AG04450 (cell line): ENCODE results near the gene PSMC3IP. TPM values are rescaled to one million over a fixed set of nuclear protein-coding genes. Genes with fewer than 3 reads are reported as not detected.

ENCODE experiments used
- CTCF ChIA-PET: fragments of 300-600, 350-600 bp; formaldehyde crosslinking; extraction: SDS; loops from one replicate; lab custom pipeline; 2022; ENCODE audit warnings: antibody characterized with exemption, inconsistent platforms; lab: Charles Lee
- POLR2A ChIA-PET: fragments of 350-600 bp; formaldehyde crosslinking; extraction: SDS; loops from one replicate; lab custom pipeline; 2021; ENCODE audit warnings: antibody characterized with exemption, inconsistent platforms; lab: Yijun Ruan, JAX
- DNase-seq: peaks from one replicate; pipeline ENCODE4 v3.0.0-alpha.2; 2011; ENCODE audit warnings: low read depth, low spot score
- H3K27ac ChIP-seq: one replicate; pipeline ENCODE4 v1.5.1; 2012; ENCODE audit warnings: low read depth, low read length, control low read depth
- H3K27me3 ChIP-seq: one replicate; pipeline ENCODE4 v1.6.0; 2012; ENCODE audit warnings: low read length; ENCODE audit not compliant: control insufficient read depth, insufficient read depth
- H3K4me3 ChIP-seq: 2 replicates; pipeline ENCODE4 v1.5.1; 2011; ENCODE audit warnings: mild to moderate bottlenecking, low read depth, low read length, control low read depth
- H3K9me3 ChIP-seq: 2 replicates; pipeline ENCODE4 v1.5.1; 2012; ENCODE audit warnings: low read length; ENCODE audit not compliant: control insufficient read depth, insufficient read depth
- CTCF ChIP-seq: IDR thresholded peaks from 2 replicates; pipeline ENCODE4 v1.5.1; 2011; ENCODE audit warnings: low read depth, low read length, control low read depth, inconsistent platforms
- polyA plus RNA-seq: library from polyadenylated mRNA; depleted of rRNA; stranded (reverse); fragments of >200 nt; gene quantifications from 2 replicates; pipeline ENCODE4 v1.2.3, GENCODE V29; 2011

PSMC3IP gene
- polyA plus RNA-seq, 1 experiment: 5.1 TPM

DNA sequence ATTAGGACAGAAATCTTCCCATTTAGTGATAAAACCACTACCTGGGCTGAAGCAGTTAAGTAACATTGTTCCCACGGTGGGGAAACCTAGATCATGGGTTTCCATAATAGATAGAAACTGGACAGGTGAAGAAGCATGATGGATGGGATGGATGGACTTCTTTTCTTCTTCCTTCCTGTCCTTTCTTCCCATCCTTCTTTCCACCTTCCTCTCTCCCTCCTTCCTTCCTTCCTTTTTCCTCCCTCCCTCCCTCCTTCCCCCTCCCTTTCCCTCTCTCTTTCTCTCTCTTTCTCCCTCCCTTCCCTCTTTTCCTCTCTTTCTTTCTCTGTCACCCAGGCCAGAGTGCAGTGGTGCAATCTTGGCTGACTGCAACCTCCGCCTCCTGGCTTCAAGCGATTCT is 3.1 kb downstream of the PSMC3IP start:
- CTCF ChIA-PET: no interaction called here
- TF ChIP-seq CTCF: no peak
- DNase-seq: no peak
- H3K27ac ChIP-seq: no peak overlapping the region
- no peaks in the 10 kb centered on the region for H3K9me3 ChIP-seq
- no peak overlapping the region for H3K4me3 ChIP-seq
- POLR2A ChIA-PET: no interaction called here
- H3K27me3 ChIP-seq: no peaks in the 10 kb centered on the region

GRCh38 chr17:42573095-42573494 is 4.4 kb downstream of the PSMC3IP start:
- no peak for DNase-seq
- ChIA-PET POLR2A (no interaction called here), CTCF (no interaction called here)
- TF ChIP-seq CTCF: no peak
- Histone ChIP-seq H3K9me3 (no peaks in the 10 kb centered on the region), H3K27ac (no peak overlapping the region), H3K27me3 (no peaks in the 10 kb centered on the region), H3K4me3 (no peak overlapping the region)

DNA sequence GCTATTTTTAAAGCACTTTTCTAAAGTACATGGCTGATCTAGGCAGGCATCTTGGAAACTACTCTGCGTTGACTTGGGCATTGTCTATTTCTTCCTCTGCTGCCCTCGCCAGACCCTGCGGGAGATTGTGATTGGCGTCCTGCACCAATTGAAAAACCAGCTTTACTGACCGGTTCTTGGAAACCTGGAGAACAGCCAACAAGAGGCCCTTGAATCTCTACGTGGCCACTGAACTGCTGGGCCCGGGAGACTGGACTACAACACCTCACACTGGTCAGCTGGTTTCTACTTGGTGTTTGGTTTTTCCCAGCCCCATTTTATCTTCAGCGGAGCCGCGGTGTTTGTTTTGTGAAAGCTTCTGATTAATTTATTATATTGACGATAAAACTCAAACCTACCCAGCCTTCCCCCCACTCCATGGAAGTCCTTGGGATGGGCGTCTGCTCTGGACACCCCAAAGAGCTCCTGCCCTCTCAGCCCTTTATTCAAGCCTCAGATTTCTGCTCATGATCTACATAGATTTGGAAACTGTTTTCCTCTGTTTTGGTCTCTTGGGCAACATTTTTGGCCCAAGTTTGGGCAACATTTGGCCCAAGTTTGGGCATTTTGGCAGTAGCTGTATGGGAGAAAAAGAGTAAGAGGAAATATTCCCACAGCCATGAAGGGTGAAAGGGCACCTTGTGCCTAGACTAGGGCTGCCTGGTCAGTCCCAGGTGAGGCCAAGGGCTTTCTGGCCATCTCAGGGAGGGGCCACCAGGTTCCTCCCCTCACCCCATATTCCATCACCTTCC is 5.9 kb downstream of the PSMC3IP start:
- H3K27me3 ChIP-seq: no peaks in the 10 kb centered on the region
- CTCF ChIA-PET: no interaction called here
- TF ChIP-seq CTCF: no peak
- DNase-seq: no peak
- no peak overlapping the region for H3K27ac ChIP-seq
- H3K4me3 ChIP-seq: no peak overlapping the region
- peaks cover 5% of the 10 kb centered on the region; the same call in 1 of the 2 replicates for H3K9me3 ChIP-seq
- POLR2A ChIA-PET: interaction anchor here (0.6 kb wide), 1 partner anchor 25 kb away, joined by 5 read pairs; no protein-coding TSS in a partner anchor

DNA sequence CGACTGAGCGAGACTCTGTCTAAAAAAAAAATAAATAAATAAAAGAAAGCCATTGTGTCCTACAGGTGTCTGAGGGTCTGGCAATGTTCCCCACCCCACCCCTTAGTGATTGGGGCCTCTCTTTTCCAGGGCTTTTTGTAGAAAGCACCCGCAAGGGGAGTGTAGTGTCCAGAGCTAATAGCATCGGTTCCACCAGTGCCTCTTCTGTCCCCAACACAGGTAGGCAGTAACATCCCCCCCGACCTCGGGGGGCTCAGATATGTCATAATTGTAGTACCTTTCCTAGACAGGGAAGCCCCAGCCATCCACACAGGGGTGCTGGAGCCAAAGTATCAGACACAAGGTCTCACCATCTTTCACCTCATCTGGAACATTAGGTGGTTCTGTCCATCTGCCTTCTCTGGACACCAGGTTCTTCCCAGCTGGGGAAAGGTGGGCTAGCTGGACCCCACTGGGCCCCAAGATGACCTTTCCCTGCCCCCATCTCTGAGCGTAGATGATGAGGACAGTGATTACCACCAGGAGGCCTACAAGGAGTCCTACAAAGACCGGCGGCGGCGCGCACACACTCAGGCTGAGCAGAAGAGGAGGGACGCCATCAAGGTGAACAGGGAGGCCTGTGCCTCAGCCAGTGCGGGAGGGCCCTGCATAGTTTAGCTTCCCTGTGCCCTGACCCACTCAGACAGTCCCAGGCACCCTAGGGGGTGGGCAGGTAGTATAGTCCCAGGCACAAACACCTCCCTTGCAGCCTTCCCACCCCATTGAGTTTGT is 9.0 kb downstream of the PSMC3IP start:
- no peak overlapping the region for H3K27ac ChIP-seq
- H3K4me3 ChIP-seq: no peak overlapping the region
- peaks cover 5% of the 10 kb centered on the region; the same call in 1 of the 2 replicates for H3K9me3 ChIP-seq
- TF ChIP-seq CTCF: no peak
- DNase-seq: no peak
- ChIA-PET POLR2A (no interaction called here), CTCF (no interaction called here)
- H3K27me3 ChIP-seq: no peaks in the 10 kb centered on the region
